Sigmoid colon (tissue), 7 donors: ENCODE results near the gene ACTN4. TPM values are rescaled to one million over a fixed set of nuclear protein-coding genes. Genes with fewer than 3 reads are reported as not detected.

Experiments used
- DNase-seq: peaks from one replicate; pipeline ENCODE4 v3.0.0-alpha.2; 2019
- H3K27ac ChIP-seq, 4 donors: fragments of 200-600 bp; sonication (generic); one replicate each; pipeline ENCODE4 v1.5.1; 2016 to 2019; ENCODE audit warnings: mild to moderate bottlenecking in 1 of 4
- H3K27me3 ChIP-seq, 3 donors: fragments of 200-600 bp; sonication (generic); one replicate each; pipeline ENCODE4 v1.5.1; 2019; ENCODE audit warnings: mild to moderate bottlenecking in 1 of 3
- H3K36me3 ChIP-seq, 4 donors: fragments of 200-600 bp; sonication (generic); one replicate each; pipeline ENCODE4 v1.5.1; 2016 to 2019
- H3K4me1 ChIP-seq, 4 donors: fragments of 200-600 bp; sonication (generic); one replicate each; pipeline ENCODE4 v1.5.1; 2017 to 2019
- H3K4me3 ChIP-seq, 4 donors: fragments of 200-600 bp; sonication (generic); one replicate each; pipeline ENCODE4 v1.5.1; 2017 to 2019; ENCODE audit warnings: mild to moderate bottlenecking in 2 of 4, moderate library complexity in 1 of 4
- H3K9me3 ChIP-seq, 4 donors: fragments of 200-600 bp in 3 of 4; sonication (generic) in 3 of 4; one replicate each; pipeline versions ENCODE4 v1.5.1 to v1.6.1; 2013 to 2019
- EP300 ChIP-seq, 4 donors: sonication (generic); formaldehyde crosslinking; IDR thresholded peaks; one replicate each; pipeline ENCODE4 v1.6.1; 2017; ENCODE audit warnings: antibody characterized with exemption in 4 of 4
- POLR2A ChIP-seq, 2 donors: fragments of 450-650 bp; IDR thresholded peaks; one replicate each; pipeline ENCODE4 v1.6.1; 2016; ENCODE audit warnings: antibody characterized with exemption in 2 of 2, mild to moderate bottlenecking in 2 of 2, moderate library complexity in 2 of 2
- POLR2AphosphoS5 ChIP-seq, 4 donors: sonication (generic); formaldehyde crosslinking; IDR thresholded peaks; one replicate each; pipeline ENCODE4 v1.6.1; 2017; ENCODE audit warnings: antibody characterized with exemption in 4 of 4
- WGBS, 2 donors: extraction: QIAGEN DNeasy Blood & Tissue Kit; methylation state at CpG; one replicate each; pipeline ENCODE4 v1.1.7; 2013; 5-methylcytosine and 5-hydroxymethylcytosine counted together
- intact Hi-C: fragments of 100-400 bp; cut with DNase I; formaldehyde crosslinking; loops from one replicate; pipeline ENCODE4 v1.15.1; 2023
- polyA plus RNA-seq, 3 donors: library from polyadenylated mRNA; stranded (reverse); fragments of 200-250 nt; gene quantifications; one replicate each; pipeline ENCODE4 v1.2.3, GENCODE V29; 2013
- total RNA-seq, 4 donors: library from RNA; depleted of rRNA; stranded (reverse); fragments of >200 nt; gene quantifications; one replicate each; pipeline ENCODE4 v1.1.0, GENCODE V29; 2016
- TF ChIP-seq, protein P1 (sequence below), 4 experiments: fragments of 450-650 bp in 3 of 4; fragments of 200-600 bp in 1 of 4; IDR thresholded peaks; one replicate each; pipeline ENCODE4 v1.5.1; 2016 to 2019; ENCODE audit warnings: antibody characterized with exemption in 4 of 4, mild to moderate bottlenecking in 3 of 4, moderate library complexity in 2 of 4
- donor health status: healthy with polysubstance abuse.
- donor health status: Bipolar disorder and iron deficiency.
- donor health status: healthy.

Gene ACTN4
- total and polyA plus RNA-seq, 7 donors, result 122 to 456 (median 176) TPM

DNA sequence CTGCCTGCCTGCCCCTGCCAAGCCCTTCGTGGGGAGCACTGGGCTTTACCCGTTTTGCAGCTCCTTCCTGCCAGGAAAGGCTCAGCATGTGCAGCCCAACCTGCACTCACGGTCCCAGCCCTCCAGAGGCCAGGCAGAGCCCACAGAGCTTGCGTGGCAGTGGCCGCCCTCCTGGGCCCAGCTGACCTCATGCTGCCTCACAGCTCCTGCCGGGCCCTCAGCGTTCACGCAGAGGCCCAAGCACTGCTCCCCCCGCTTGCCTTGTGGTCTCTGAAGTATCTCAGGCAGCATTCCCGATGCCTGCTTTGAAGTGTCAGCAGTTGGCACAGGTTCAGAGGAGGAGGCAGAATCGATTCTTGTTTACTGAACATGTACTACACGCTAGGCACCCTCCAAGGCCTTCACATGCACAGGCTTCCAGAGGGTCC, 64.3 kb downstream of the ACTN4 start:
- no peaks in the 10 kb centered on the region for H3K27me3 ChIP-seq
- H3K4me3 ChIP-seq, result no peak overlapping the region
- peaks cover 1 to 79% (median 49%) of the 10 kb centered on the region in 4 donors for H3K36me3 ChIP-seq
- 69 to 75% methylated on average over 12 of the region's 12 CpGs for WGBS, 2 donors
- peak overlapping the region; percentile 78 to 97 (median 86) for H3K27ac ChIP-seq
- peak; percentile 90 for DNase-seq
- H3K9me3 ChIP-seq, result no peaks in the 10 kb centered on the region
- peaks cover 0 to 90% (median 85%) of the 10 kb centered on the region in 4 donors for H3K4me1 ChIP-seq
- peak; percentile 52 to 80 (median 78) for TF ChIP-seq POLR2AphosphoS5 (IDR thresholded peaks at IDR 0.05)
- peak in 1 of 4 donors; percentile 86 for TF ChIP-seq EP300 (IDR thresholded peaks at IDR 0.05)
- TF ChIP-seq, protein P1, sequence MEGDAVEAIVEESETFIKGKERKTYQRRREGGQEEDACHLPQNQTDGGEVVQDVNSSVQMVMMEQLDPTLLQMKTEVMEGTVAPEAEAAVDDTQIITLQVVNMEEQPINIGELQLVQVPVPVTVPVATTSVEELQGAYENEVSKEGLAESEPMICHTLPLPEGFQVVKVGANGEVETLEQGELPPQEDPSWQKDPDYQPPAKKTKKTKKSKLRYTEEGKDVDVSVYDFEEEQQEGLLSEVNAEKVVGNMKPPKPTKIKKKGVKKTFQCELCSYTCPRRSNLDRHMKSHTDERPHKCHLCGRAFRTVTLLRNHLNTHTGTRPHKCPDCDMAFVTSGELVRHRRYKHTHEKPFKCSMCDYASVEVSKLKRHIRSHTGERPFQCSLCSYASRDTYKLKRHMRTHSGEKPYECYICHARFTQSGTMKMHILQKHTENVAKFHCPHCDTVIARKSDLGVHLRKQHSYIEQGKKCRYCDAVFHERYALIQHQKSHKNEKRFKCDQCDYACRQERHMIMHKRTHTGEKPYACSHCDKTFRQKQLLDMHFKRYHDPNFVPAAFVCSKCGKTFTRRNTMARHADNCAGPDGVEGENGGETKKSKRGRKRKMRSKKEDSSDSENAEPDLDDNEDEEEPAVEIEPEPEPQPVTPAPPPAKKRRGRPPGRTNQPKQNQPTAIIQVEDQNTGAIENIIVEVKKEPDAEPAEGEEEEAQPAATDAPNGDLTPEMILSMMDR (IDR thresholded peaks at IDR 0.05), result no peak
- intact Hi-C loops, result loop anchor here (2.0 to 5.0 kb wide), 2 partner anchors 17 to 59 kb away; no protein-coding TSS in a partner anchor

DNA sequence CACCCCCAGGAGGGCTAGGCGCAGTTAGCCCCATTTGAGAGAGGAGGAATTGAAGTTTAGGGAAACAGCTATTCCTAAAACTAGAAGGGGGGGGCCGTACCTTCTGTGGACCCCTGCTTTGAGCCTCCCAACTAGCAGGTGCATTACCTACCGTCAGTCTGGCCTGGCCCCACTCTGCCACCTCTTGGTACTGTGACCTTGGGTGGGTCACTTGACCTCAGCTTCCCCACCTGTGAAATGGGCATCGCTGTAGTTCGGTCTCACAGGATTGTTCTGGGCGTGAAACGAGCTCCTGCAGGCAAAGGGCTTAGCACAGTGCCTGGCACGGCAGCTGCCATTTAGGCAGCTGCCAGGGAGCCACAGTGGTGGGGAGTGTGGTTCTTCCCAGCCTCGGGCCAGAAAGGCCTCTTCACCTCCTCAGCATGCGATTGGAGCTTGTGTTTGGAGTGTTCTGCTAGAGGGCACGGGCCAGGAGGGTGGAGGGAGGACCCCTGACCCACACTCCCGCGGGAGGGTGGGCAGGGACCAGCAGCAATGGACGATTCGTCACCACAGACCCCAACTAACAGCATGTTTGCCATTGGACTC, 64.8 kb downstream of the ACTN4 start:
- H3K27me3 ChIP-seq, result no peaks in the 10 kb centered on the region
- H3K27ac ChIP-seq, result peak overlapping the region; percentile 78 to 97 (median 86)
- H3K4me3 ChIP-seq, result no peak overlapping the region
- 87 to 94% methylated on average over 15 of the region's 15 CpGs for WGBS, 2 donors
- TF ChIP-seq, protein P1 (IDR thresholded peaks at IDR 0.05), result no peak
- TF ChIP-seq POLR2A (IDR thresholded peaks at IDR 0.05), result no peak
- no peak for TF ChIP-seq POLR2AphosphoS5 (IDR thresholded peaks at IDR 0.05)
- no peak for TF ChIP-seq EP300 (IDR thresholded peaks at IDR 0.05)
- no peaks in the 10 kb centered on the region for H3K9me3 ChIP-seq
- H3K4me1 ChIP-seq, result peaks cover 0 to 84% (median 80%) of the 10 kb centered on the region in 4 donors
- H3K36me3 ChIP-seq, result peaks cover 6 to 79% (median 49%) of the 10 kb centered on the region in 4 donors
- no peak for DNase-seq
- intact Hi-C loops, result loop anchor here (5.0 kb wide), 1 partner anchor 60 kb away; no protein-coding TSS in a partner anchor

DNA sequence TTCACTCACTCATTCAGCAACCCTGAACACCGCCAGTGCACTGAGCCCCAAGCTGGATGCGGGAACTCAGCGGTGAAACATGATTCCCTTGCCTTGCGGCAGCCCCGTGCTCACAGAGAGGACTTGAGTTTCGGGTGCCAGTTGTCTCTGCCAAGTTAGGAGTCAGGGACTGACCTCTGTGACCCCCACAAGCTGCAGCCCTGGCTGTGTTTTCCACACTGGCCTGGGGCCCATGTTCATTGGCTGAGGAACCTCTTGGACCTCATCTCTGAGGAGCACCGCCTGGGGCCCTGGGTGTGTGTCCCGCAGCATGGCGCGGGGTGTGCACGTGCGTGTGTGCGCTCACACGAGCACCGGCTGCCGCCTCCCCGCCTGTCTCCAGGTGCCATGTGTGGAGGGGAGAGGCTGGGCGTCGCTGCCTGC, 65.8 kb downstream of the ACTN4 start:
- no peak overlapping the region for H3K4me3 ChIP-seq
- peak; percentile 37 to 66 (median 64) for TF ChIP-seq POLR2AphosphoS5 (IDR thresholded peaks at IDR 0.05)
- no peak for TF ChIP-seq EP300 (IDR thresholded peaks at IDR 0.05)
- peak; percentile 89 for DNase-seq
- peaks cover 0 to 79% (median 72%) of the 10 kb centered on the region in 4 donors for H3K4me1 ChIP-seq
- H3K27me3 ChIP-seq, result no peaks in the 10 kb centered on the region
- peak overlapping the region; percentile 78 to 97 (median 86) for H3K27ac ChIP-seq
- H3K36me3 ChIP-seq, result peaks cover 15 to 79% (median 48%) of the 10 kb centered on the region in 4 donors
- H3K9me3 ChIP-seq, result no peaks in the 10 kb centered on the region
- 78 to 85% methylated on average over 19 of the region's 19 CpGs for WGBS, 2 donors
- intact Hi-C loops, result loop anchor here (5.0 kb wide), 1 partner anchor 61 kb away; no protein-coding TSS in a partner anchor

DNA sequence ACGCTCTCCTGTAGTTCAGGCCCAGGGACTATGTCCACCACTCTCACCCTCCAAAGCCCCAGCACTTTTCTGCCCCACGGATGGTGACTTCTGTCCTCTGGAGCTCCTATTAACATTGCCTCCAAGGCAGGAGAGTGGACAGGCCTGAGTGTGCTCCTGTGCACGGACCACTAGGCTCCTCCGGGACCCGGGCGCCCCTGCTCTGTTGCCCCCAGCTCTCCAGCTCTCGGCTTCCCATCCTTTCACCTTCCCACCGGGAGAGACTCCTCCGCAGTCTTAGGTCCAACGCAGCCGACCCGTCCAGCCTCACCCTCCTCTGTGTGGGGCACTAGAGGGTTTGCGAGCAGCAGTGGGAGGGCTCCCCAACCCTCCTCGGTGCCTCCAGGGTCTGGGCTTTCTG, 66.4 kb downstream of the ACTN4 start:
- Histone ChIP-seq H3K36me3 (peaks cover 15 to 79% (median 47%) of the 10 kb centered on the region in 4 donors), H3K27ac (peak overlapping the region; percentile 78 to 97 (median 86)), H3K4me1 (peaks cover 0 to 79% (median 72%) of the 10 kb centered on the region in 4 donors), H3K27me3 (no peaks in the 10 kb centered on the region), H3K9me3 (no peaks in the 10 kb centered on the region), H3K4me3 (no peak overlapping the region)
- intact Hi-C loops, result loop anchor here (5.0 kb wide), 1 partner anchor 62 kb away; no protein-coding TSS in a partner anchor
- no peak for TF ChIP-seq EP300 (IDR thresholded peaks at IDR 0.05)
- TF ChIP-seq, protein P1 (IDR thresholded peaks at IDR 0.05), result no peak
- no peak for TF ChIP-seq POLR2AphosphoS5 (IDR thresholded peaks at IDR 0.05)
- TF ChIP-seq POLR2A (IDR thresholded peaks at IDR 0.05), result no peak
- 87 to 95% methylated on average over 14 of the region's 14 CpGs for WGBS, 2 donors
- no peak for DNase-seq

DNA sequence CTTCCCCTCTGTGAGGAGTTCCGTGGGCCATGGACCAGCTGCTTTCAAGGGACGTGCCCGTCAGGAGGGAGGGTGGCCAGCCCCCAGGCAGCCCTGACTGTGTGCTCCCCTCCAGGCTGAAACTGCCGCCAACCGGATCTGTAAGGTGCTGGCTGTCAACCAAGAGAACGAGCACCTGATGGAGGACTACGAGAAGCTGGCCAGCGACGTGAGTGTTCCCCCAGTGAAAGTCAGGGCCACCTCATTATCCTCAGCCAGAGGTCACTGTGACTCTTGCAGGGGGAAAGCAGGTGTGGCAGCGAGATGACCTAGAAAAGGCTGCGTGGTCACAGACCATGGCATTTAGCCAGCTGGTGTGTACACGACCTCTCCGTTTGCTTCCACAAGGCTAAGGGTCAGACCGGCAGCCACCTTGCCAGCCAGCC, 66.9 kb downstream of the ACTN4 start:
- Histone ChIP-seq H3K4me3 (no peak overlapping the region), H3K27me3 (no peaks in the 10 kb centered on the region), H3K27ac (peak overlapping the region; percentile 78 to 97 (median 86)), H3K4me1 (peaks cover 0 to 79% (median 73%) of the 10 kb centered on the region in 4 donors), H3K36me3 (peaks cover 15 to 78% (median 45%) of the 10 kb centered on the region in 4 donors), H3K9me3 (no peaks in the 10 kb centered on the region)
- intact Hi-C loops, result loop anchor here (5.0 kb wide), 1 partner anchor 62 kb away; no protein-coding TSS in a partner anchor
- 86 to 91% methylated on average over 14 of the region's 14 CpGs for WGBS, 2 donors
- DNase-seq, result no peak
- TF ChIP-seq POLR2AphosphoS5 (IDR thresholded peaks at IDR 0.05), result peak in 2 of 4 donors; percentile 3 to 22
- TF ChIP-seq EP300 (IDR thresholded peaks at IDR 0.05), result no peak
- TF ChIP-seq, protein P1 (IDR thresholded peaks at IDR 0.05), result no peak
- TF ChIP-seq POLR2A (IDR thresholded peaks at IDR 0.05), result no peak
